NCI-H2196 treated with DMSO at 0.1 percent for 48 hours (cell line): Measurements from ENCODE around the gene MYOM3.
"Not testable (repeated sequence)": the region's sequence is repeated elsewhere in the genome, so short reads cannot be mapped to it uniquely, and the experiment has no call there.

Experiments used
- DNase-seq: peaks from one replicate; lab custom pipeline; 2025; ENCODE audit not compliant: unreplicated experiment; lab: John Stamatoyannopoulos, UW

Gene MYOM3

DNA sequence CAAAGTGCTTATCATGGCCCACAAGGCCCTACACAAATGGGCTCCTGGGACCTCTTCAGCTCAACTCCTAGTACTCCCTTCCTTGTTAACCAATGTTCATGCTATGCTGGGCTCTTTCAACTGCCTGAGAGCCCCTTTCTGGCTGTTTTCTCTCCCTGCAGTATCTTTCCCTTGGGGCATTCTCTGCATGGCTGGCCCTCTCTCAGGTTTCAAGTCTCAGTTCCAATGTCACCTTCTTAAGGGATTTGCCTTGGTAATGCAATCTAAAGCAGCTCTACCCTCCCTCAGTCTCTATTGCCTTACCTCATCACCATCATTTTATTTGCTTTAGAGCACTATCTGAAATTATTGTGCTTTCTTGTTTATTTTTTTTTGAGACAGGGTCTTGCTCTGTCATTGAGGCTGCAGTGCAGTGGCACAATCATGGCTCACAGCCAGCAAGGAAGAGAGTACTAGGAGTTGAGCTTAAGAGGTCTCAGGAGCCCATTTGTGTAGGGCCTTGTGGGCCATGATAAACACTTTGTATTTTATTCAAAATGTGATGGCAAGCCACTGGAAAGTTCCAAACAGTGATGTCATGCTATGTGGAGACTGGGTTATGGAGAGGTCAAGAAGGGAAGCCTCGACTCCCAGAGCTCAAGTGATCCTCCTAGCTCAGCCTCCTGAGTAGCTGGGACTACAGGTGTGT is 68.4 kb downstream of the MYOM3 start:
- no peak for DNase-seq

DNA sequence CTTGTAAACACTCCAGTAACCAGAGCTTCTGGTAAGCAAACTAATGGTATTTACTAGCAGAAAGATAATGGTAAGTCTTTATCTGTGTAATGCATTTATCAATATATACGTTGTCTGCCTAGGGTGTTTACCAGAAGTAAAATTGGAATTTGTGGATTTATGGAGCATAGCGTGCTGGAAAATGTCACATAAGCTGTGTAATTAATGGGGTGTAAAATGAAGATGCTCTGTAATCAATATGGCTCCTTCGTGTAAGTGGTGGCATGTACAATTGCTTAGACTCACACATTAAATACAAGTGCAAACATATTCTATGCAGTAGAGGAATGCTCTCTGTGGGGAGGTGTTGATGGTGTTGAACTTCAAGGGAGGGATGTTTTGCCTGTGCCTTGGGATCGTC is 69.6 kb downstream of the MYOM3 start:
- no peak for DNase-seq

DNA sequence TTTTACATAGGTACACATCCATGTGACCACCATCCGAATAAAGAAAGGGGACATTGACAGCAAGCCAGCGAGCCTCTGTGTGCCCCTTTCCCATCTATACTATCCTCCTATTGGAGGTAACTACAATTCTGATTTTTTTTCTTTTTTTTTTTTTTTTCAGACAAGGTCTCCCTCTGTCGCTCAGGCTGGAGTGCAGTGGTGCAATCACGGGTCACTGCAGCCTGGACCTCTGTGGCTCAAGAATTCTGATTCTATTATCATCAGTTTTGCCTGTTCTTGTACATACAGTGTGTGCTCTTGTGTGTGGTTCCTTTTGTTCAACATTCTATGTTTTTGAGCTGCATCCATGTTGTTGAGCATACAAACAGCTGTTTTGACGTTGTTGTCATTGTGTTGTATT is 75.8 kb downstream of the MYOM3 start:
- DNase-seq: no peak

DNA sequence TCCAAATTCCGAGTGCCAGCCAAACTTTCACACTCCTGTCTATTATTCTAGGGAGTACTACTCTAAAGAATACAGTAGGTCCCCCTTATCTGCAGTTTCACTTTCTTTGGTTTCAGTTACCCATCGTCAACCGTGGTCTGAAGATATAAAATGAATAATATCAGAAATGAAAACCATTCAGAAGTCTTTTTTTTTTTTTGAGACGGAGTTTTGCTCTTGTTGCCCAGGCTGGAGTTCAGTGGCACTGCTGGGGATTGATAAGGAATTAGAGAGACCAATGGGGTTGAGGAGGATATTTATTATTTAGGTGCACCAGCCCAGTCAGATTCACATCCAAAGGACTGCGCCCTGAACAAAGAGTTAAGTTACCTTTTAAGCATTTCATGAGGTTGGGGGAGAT is 79.0 kb downstream of the MYOM3 start:
- no peak for DNase-seq

DNA sequence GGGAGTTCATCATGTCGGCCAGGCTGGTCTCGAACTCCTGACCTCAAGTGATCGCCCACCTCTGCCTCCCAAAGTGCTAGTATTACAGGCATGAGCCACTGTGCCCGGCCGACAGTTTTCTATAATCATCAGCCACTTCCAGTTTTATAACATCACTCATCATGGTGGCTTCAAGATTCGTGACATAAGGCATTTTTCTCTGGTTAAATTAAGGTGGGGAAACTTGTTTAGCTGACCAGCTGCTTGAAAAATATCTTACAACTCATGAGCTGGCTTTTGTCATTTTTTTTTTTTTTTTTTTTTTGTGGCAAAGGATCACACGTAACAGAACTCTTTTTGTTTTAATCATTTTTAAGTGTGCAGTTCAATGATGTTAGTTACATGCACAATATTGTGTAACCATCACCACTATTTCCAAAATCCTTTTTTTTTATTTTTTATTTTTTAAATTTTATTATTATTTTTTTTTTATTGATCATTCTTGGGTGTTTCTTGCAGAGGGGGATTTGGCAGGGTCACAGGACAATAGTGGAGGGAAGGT is 80.9 kb downstream of the MYOM3 start:
- not testable (repeated sequence) for DNase-seq

DNA sequence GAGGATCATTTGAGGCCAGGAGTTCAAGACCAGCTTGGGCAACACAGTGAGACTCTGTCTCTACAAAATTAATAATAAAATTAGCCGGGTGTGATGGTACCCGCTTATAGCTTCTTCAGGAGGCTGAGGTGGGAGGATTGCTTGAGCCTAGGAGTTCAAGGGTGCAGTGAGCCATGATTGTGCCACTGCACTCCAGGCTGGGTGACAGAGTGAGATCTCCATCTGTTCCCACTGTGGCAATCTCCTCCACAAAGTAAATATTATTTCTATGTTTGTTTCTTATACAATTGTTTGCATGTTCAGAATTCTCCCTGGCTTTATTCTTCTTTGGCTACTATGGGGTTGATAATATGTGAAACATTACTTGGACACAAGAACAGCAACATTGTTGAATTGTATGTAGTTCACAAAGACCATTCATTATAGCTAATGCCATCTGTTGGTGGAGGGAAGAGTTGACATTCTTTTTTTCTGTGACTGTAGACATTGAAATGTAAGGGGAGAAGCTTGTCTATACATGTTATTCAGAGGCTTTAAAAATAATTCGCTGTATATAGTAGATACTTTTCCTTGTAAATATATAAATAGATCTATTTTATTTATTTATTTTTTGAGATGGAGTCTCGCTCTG is 84.0 kb downstream of the MYOM3 start:
- no peak for DNase-seq

DNA sequence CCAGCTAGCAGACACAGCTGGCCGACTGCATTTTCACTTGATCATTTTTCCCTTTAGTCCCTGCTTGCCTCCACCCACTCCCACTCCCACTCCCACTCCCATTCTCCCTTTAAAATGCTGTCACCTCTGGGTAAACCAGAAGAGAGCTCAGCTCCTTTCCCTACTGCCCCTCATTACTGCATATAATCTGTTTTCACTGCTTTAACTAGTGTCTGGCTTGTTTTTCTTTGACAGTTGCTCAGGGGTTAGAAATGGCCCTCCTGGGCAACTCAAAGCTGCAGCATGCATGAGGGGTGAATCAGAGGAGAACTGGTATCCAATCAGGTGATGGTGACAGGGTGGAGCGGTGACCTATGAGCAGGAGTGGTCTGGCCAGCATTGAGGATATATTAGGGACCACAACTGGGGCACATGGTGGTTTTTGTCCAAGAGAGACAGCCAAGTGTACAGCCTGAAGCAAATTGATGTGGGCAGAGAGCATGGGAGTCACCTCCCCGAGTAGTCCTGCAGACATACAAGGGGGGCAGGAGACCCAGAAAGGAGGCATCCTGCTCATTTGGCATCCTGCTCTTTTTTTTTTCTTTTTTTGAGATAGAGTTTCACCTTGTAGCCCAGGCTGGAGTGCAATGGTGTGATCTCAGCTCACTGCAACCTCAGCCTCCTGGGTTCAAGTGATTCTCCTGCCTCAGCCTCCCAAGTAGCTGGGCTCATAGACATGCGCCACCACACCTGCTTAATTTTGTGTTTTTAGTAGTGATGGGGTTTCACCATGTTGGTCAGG is 89.2 kb downstream of the MYOM3 start:
- no peak for DNase-seq

DNA sequence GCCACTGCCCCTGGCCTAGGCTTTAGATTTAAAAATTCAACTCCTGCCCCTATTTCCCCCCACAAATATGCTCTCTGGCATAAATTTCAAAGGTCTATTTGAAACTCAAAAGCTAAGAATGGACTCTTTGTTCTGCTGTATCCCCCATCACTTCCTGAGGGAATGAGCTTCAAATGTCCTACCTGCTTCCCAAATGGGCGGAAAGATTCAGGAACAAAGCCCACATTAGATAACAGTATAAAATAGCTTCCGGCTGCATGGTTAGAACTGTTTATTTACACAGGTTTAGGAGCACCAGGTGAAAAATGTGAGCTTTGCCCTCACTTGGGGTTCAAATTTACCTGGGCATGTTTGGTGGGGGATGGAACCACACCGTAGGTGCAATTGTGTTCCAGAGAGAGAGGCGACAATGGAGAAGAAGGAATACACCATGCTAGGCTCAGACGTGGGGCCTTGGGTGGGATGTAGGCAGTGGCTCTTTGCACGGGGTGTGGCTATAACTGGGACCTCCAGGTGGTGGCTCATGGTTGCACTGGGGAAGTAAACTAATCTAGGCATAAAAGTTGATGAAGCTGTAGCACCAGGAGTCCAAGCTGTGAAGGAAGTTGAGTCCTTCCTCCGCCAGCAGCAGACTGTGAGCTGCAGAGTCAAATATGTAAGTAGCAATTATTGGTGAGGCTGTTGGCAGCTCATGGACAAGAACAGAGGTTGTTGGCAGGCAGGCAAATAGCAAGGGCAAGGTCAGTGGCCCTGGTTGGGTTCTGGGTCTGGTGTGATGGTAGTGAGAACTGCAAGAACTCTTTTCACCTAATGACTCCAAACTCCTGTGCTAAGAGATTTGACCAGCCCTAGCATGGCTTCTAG is 90.3 kb downstream of the MYOM3 start:
- no peak for DNase-seq

DNA sequence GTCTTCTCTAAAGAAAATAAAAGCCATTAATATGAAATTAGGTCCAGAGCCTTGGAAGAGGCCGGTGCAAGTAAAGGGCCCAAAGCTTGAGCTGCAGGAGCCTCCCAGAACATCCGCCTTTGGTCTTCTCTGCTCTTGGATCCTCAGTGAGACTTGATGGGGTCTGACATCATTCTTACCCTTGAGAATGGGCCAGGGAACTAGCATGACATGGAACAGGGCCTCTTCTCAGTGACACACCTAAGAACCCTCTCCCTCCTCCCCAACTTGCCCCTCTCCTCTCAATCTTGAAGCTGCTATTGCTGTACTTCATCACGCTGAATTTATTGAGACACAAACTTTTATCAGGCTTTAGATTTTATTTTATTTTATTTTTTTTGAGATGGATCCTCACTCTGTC is 91.5 kb downstream of the MYOM3 start:
- DNase-seq: no peak

DNA sequence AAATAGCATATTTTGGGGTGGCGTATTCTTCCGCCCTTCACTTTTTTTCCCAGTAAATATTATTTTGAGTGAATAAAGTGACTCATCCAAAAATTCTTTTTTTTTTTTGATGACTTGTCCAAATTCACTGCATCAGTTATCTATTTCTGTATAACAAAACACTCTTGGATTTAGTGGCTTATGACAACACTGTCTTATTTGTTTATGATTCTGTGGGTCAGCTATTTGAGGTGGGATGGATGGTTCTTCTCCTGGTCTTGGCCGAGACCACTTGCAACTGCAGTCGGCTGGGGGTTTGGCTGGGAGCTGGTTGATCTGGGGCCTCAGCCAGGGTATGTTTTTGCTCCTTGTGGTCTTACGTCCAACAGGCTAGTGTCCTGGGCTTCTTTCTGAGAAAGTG is 91.9 kb downstream of the MYOM3 start:
- no peak for DNase-seq

DNA sequence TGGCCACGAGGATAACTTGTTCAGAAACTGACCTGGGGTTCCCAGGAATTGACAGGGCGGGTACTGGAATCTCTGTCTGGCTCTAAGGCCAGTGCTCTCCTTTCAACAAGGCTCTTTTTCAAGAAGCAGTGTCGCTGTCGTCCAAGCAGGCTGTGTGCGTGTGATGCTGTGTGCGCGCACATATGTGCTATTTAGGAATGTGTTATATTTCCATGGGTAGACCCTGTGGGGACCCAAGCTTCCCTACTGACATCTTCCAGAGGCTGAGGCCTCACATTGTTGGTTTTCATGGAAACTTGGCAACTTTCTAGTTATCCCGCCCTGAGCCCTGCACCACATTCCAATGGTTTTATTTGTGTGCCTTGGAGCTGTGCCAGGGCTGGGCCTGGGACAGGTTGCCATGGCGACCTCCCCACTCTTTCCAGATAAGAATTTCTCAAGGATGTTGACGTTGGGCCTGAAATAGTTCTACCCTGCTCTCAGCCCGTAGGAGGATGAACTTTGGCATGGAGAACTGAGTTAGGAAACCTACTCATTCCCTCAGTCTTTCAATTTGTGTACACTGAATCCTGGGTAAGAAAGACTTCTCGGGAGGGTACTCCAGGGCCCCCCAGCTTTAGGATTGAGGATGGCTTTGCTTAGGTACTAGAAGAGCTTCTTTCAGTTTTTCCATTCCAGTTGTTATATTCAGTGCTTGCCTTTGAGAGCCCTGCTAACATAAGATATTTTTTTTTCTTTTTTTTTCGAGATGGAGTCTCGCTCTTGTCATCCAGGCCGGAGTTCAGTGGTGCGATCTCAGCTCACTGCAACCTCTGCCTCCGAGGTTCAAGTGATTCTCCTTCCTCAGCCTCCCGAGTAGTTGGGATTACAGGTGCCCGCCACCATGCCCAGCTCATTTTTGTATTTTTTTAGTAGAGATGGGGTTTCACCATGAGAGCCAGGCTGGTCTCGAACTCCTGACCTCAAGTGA is 93.0 kb downstream of the MYOM3 start:
- DNase-seq: peak; percentile 32

DNA sequence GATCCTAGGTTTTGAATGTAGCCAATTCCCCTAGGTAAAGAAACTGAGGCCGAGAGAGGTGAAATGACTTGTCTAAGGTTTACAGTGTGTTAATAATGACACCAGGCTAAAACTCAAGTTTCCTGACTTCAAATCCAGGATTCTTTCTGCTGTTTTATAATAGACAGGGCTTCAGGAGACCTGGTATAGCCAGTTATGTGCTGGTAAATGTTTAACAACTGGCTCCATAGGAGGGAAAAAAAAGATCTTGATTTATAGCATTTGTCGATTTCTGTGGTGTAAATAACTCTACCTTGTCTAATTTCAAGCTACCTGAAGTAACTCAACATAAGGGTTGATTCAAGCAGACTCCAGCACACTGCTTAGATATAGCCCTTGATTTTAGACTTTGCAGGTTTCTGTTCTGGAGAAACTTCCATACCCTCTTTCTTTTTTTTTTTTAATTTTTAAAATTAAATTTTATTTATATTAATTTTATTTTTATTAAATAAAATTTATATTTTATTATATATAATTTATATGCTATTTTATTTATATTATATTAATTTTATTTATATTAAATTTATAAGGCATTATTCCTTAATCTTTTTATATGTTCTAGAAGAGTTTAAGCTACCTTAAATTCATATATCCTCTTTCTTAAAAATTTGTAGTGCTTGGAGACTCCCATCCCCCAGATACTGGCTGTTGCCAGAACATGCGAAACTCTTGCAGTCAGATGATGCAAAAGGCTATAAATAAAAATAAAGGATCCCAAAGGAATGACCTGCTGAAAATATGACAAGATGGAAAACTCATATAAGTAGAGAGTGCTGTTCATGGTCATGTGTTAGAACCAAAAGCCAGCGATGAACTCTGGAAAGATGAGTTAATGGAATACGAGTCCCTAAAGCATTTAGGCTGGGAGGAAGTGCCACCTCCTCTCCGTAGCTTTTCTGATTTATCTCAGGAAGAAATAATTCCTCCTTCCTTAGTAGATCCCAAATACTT is 96.4 kb downstream of the MYOM3 start:
- no peak for DNase-seq

DNA sequence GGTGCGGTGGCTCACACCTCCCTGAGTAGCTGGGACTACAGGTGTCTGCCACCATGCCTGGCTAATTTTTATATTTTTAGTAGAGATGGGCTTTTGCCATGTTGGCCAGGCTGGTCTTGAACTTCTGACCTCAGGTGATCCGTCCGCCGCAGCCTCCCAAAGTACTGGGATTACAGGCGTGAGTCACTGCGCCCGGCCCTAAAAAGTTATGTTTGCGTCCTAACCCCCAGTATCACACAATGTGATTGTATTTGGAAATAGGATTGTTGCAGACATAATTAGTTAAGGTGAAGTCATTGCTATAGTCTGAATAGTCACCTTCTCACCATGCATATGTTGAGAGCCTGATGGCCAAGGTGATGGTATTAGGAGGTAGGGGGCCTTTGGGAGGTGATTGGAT is 99.1 kb downstream of the MYOM3 start:
- not testable (repeated sequence) for DNase-seq

DNA sequence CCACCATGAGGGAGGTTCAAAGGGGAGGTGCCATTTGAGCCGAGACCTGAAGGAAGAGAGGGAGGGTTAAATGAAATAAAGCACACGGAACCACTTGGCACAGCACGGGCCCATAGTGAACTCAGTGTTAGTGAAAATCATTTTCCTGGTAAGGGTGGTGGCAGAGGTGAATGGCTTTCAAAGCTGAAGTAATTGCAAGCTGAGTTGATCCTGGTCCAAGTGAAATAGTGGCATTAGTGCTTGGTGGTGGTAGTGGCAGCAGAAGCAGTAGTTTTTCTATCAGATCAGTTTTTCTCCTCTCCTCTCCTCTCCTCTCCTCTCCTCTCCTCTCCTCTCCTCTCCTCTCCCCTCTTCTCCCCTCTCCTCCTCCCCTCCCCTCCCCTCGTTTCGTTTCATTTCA is 101.3 kb downstream of the MYOM3 start:
- DNase-seq: no peak

DNA sequence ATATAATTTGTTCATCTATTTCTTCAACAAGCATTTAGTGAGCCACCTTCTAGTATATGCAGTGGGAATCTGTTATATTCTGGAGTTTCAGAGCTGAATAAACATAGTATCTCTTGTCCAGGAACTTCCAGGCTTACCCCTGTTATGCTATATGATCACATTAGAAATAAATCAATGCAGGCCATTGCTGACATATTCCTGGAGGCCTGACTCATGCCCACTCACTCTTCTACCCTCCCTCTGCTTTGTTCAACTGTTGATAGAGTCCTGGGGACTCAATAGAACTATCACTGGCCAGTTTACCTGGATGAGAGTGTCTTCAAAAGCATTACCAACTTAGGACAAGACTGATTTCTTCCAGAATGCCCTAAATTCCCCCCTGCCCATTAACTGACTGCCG is 102.5 kb downstream of the MYOM3 start:
- no peak for DNase-seq

DNA sequence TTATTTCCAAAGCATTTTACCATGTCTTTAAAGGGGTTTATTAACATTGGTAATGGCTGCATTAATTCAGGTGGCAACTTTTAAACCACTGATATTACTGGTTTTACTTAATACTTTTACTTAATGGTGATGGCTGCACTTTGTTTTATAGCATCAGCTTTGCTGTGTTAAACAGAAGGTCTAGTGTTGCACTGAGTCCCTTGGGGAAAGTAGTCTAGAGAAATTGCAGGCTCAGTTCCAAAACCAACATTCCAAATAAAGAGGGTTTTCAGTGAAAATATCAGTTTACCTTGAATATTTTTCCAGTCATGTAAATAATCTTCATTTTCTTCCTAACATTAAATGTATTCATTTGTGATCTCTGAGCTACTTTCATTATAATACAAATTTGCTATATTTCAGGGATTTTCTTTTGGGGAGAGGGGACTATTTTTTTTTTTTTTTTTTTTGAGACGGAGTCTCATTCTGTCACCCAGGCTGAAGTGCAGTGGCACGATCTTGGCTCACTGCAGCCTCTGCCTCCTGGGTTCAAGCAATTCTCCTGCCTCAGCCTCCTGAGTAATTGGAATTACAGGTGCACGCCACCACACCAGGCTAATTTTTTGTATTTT is 103.3 kb downstream of the MYOM3 start:
- DNase-seq: not testable (repeated sequence)

DNA sequence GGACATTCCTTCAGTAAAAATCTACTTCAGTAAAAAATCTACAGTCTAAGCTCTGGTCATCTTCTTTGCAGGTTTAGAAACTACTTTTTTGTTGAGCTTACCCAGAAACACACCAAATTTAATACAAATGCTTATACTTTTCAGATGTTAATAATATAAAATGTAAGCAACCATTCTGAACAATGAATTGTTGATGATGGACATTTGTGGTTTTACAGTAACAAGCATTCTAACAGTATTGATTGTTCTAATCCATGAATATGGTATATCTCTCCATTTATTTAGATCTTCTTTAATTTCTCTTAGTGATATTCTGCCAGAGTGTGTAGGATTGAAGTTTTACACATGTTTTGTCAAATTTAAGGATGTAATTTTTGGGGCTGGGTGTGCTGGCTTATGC is 104.9 kb downstream of the MYOM3 start:
- DNase-seq: no peak
